ENCODE measurements around the gene INSC. TPM values are rescaled to one million over a fixed set of nuclear protein-coding genes. Genes with fewer than 3 reads are reported as not detected.

The INSC gene
- total and polyA plus RNA-seq, 2 of the 13 experiments (the other 11 are each of a cell fraction or from before 2014, with no cell fraction given), result 0.09 TPM; not detected in 1

- TF ChIP-seq MNT (IDR thresholded peaks at IDR 0.05), result no peak
- no peak for TF ChIP-seq ZFAT (CRISPR knock-in tag; conservative IDR thresholded peaks at IDR 0.05)
- no peak for TF ChIP-seq NFAT5 (CRISPR knock-in tag; IDR thresholded peaks at IDR 0.05)
- no peak for TF ChIP-seq TP53 (CRISPR knock-in tag; conservative IDR thresholded peaks at IDR 0.05)
- TF ChIP-seq ZBTB1 (CRISPR knock-in tag; IDR thresholded peaks at IDR 0.05; ENCODE audit: borderline replicate concordance), result no peak
- TF ChIP-seq BRF2 (CRISPR knock-in tag; IDR thresholded peaks at IDR 0.05), result no peak
- TF ChIP-seq SRSF9 (IDR thresholded peaks at IDR 0.05; ENCODE audit: borderline replicate concordance, insufficient read depth, low read depth, low read length, poor library complexity, severe bottlenecking), result no peak
- TF ChIP-seq ZNF773 (CRISPR knock-in tag; IDR thresholded peaks at IDR 0.05; ENCODE audit: borderline replicate concordance), result no peak
- no peak for TF ChIP-seq NFKBIZ (CRISPR knock-in tag; IDR thresholded peaks at IDR 0.05)
- TF ChIP-seq RXRB (CRISPR knock-in tag; IDR thresholded peaks at IDR 0.05; ENCODE audit: borderline replicate concordance), result no peak
These were observed 86.0 kb downstream of the INSC start (continued) for GRCh38 chr11:15200696-15201095.

Measured in HepG2 (cell line).